CD14-positive monocyte (primary cell): Measurements from ENCODE around the gene TENT4B. TPM values are rescaled to one million over a fixed set of nuclear protein-coding genes. Genes with fewer than 3 reads are reported as not detected.

Experiments used
- DNase-seq, 3 donors: peaks; one replicate each; pipeline ENCODE4 v3.0.0-alpha.2; 2011 to 2022
- H2AFZ ChIP-seq: 2 replicates; pipeline ENCODE4 v1.6.0; 2012; ENCODE audit warnings: mild to moderate bottlenecking, low read depth, low read length, inconsistent platforms; ENCODE audit not compliant: insufficient read depth, poor library complexity, severe bottlenecking
- H3K27ac ChIP-seq, 2 donors: 1 replicate in 1 of 2; 2 replicates in 1 of 2; pipeline ENCODE4 v1.5.1; 2012 to 2013; ENCODE audit warnings: low read length in 2 of 2, control low read depth in 1 of 2, inconsistent platforms in 1 of 2, low read depth in 1 of 2, mild to moderate bottlenecking in 1 of 2
- H3K27me3 ChIP-seq, 2 donors: one replicate each; pipeline versions ENCODE4 v1.6.0 to v1.6.1; 2011 to 2013; ENCODE audit warnings: low read length in 2 of 2; ENCODE audit not compliant: control insufficient read depth in 2 of 2, insufficient read depth in 2 of 2
- H3K36me3 ChIP-seq, 2 donors: replicated peaks in 1 of 2; 1 replicate in 1 of 2; 2 replicates in 1 of 2; pipeline versions ENCODE4 v1.5.1 to v1.6.1; 2012 to 2013; ENCODE audit warnings: low read length in 2 of 2, control low read depth in 1 of 2, inconsistent platforms in 1 of 2, mild to moderate bottlenecking in 1 of 2; ENCODE audit not compliant: insufficient read depth in 2 of 2, control insufficient read depth in 1 of 2
- H3K4me1 ChIP-seq, 2 donors: 1 replicate in 1 of 2; 2 replicates in 1 of 2; pipeline versions ENCODE4 v1.5.1 to v1.6.1; 2012 to 2013; ENCODE audit warnings: low read length in 2 of 2, control low read depth in 1 of 2, inconsistent platforms in 1 of 2, mild to moderate bottlenecking in 1 of 2, moderate library complexity in 1 of 2; ENCODE audit not compliant: insufficient read depth in 2 of 2, control insufficient read depth in 1 of 2
- H3K4me2 ChIP-seq: replicated peaks from 2 replicates; pipeline ENCODE3; 2012; ENCODE audit warnings: low read length, moderate library complexity, mild to moderate bottlenecking; ENCODE audit not compliant: poor library complexity, severe bottlenecking; ENCODE audit errors: extremely low read depth
- H3K4me3 ChIP-seq, 3 experiments: fragments of 200-600 bp in 1 of 3; sonication (generic) in 1 of 3; replicated peaks in 1 of 3; 1 replicate in 2 of 3; 2 replicates in 1 of 3; pipeline ENCODE4 v1.5.1; 2011 to 2013; ENCODE audit warnings: low read length in 3 of 3, mild to moderate bottlenecking in 3 of 3, control low read depth in 2 of 3, low read depth in 2 of 3, inconsistent platforms in 1 of 3, moderate library complexity in 1 of 3
- H3K79me2 ChIP-seq: 2 replicates; pipeline ENCODE4 v1.6.0; 2012; ENCODE audit warnings: mild to moderate bottlenecking, control low read depth, inconsistent platforms, low read length, moderate library complexity; ENCODE audit not compliant: insufficient read depth
- H3K9ac ChIP-seq: 2 replicates; pipeline ENCODE4 v1.6.0; 2017; ENCODE audit warnings: low read length, mild to moderate bottlenecking; ENCODE audit not compliant: insufficient read depth, poor library complexity, severe bottlenecking
- H3K9me3 ChIP-seq, 2 donors: replicated peaks in 1 of 2; 1 replicate in 1 of 2; 2 replicates in 1 of 2; pipeline versions ENCODE4 v1.5.1 to v1.6.1; 2012 to 2013; ENCODE audit warnings: low read length in 2 of 2, control low read depth in 1 of 2; ENCODE audit not compliant: control insufficient read depth in 1 of 2, insufficient read depth in 1 of 2
- H4K20me1 ChIP-seq: 2 replicates; pipeline ENCODE4 v1.6.0; 2012; ENCODE audit warnings: mild to moderate bottlenecking, low read length, control low read depth, moderate library complexity; ENCODE audit not compliant: insufficient read depth
- H3K27ac Mint-ChIP-seq, 7 donors: one replicate each; pipeline ENCODE4 v1.8.0; 2020; ENCODE audit warnings: mild to moderate bottlenecking in 7 of 7, mixed read lengths in 7 of 7, moderate library complexity in 6 of 7, inconsistent platforms in 2 of 7
- H3K27me3 Mint-ChIP-seq, 3 donors: one replicate each; pipeline ENCODE4 v1.8.0; 2021 to 2022; ENCODE audit warnings: low read depth in 3 of 3, mild to moderate bottlenecking in 3 of 3, mixed read lengths in 3 of 3, moderate library complexity in 3 of 3, inconsistent platforms in 1 of 3
- H3K36me3 Mint-ChIP-seq, 2 donors: one replicate each; pipeline ENCODE4 v1.8.0; 2020; ENCODE audit warnings: mixed read lengths in 2 of 2, inconsistent platforms in 1 of 2, mild to moderate bottlenecking in 1 of 2
- H3K4me1 Mint-ChIP-seq: one replicate; pipeline ENCODE4 v1.8.0; 2020; ENCODE audit warnings: mild to moderate bottlenecking, mixed read lengths
- H3K4me3 Mint-ChIP-seq, 2 donors: one replicate each; pipeline ENCODE4 v1.8.0; 2020; ENCODE audit warnings: mild to moderate bottlenecking in 2 of 2, mixed read lengths in 2 of 2, moderate library complexity in 1 of 2
- H3K9me3 Mint-ChIP-seq, 7 donors: one replicate each; pipeline ENCODE4 v1.8.0; 2020 to 2022; ENCODE audit warnings: mixed read lengths in 7 of 7, mild to moderate bottlenecking in 6 of 7, moderate library complexity in 6 of 7, inconsistent platforms in 2 of 7
- WGBS: methylation state at CpG from one replicate; pipeline ENCODE4 v1.1.5; 2013; ENCODE audit warnings: missing lambda C conversion rate; ENCODE audit not compliant: insufficient coverage; 5-methylcytosine and 5-hydroxymethylcytosine counted together
- intact Hi-C, 2 donors: fragments of 100-400 bp; cut with micrococcal nuclease; formaldehyde crosslinking; loops; one replicate each; pipeline versions ENCODE4 v1.15.0 to v1.15.1; 2023
- polyA plus RNA-seq, 3 donors: library from polyadenylated mRNA; depleted of rRNA in 1 of 3; unstranded in 2 of 3; stranded (reverse) in 1 of 3; fragments of 300-500 nt in 2 of 3; fragments of >200 nt in 1 of 3; fragmentation: Illumina TruSeq in 2 of 3; gene quantifications; 1 replicate in 2 of 3; 2 replicates in 1 of 3; pipeline ENCODE4 v1.2.3, GENCODE V29; 2012 to 2021
- TF ChIP-seq, protein P1 (sequence below): fragments of 200-600 bp; IDR thresholded peaks from one replicate; pipeline ENCODE4 v1.8.0; 2022; ENCODE audit warnings: antibody characterized with exemption, mild to moderate bottlenecking

TENT4B gene
- polyA plus RNA-seq, 3 donors, result 1.4 to 9.0 (median 1.7) TPM

DNA sequence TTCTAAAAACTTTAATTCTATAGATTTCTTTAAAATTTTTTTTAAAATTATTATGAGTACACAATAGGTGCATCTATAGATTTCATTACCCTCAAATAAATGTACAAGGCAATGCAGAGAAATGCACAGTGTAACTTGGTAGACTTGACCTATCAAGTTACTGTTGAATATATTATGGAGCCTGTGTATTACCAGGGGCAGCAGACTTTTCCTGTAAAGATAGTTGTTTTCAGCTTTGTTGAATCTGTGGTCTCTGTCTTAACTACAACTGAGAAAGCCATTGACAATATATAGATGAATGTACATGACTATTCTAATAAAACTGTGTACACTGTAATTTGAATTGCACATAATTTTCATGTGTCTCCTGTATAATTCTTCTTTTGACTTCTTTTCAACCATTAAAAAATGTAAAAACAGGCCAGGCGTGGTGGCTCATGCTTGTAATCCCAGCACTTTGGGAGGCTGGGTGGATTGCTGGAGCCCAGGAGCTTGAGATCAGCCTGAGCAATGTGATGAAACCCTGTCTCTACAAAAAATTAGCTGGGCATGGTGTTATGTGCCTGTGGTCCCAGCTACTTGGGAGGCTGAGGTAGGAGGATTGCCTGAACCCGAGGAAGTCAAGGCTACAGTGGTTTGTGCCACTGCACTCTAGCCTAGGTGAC lies 39.4 kb downstream of the TENT4B start:
- H3K79me2 ChIP-seq, result peaks cover 93% of the 10 kb centered on the region
- H3K9me3 ChIP-seq, result no peaks in the 10 kb centered on the region
- H3K36me3 ChIP-seq, result no peaks in the 10 kb centered on the region
- no peak overlapping the region for H3K27ac ChIP-seq
- no peak overlapping the region for H3K4me3 ChIP-seq
- Mint-ChIP-seq H3K27ac (peak overlapping the region in 2 of 7 donors; percentile 34 to 57), H3K4me3 (no peak overlapping the region), H3K9me3 (peaks cover 0 to 3% (median 0%) of the 10 kb centered on the region in 7 donors), H3K4me1 (peaks cover 43% of the 10 kb centered on the region), H3K36me3 (peaks cover 5 to 7% of the 10 kb centered on the region in 2 donors), H3K27me3 (no peaks in the 10 kb centered on the region)
- H3K4me1 ChIP-seq, result peaks cover 11 to 24% of the 10 kb centered on the region in 2 donors
- H3K27me3 ChIP-seq, result no peaks in the 10 kb centered on the region
- DNase-seq, result no peak
- TF ChIP-seq, protein P1, sequence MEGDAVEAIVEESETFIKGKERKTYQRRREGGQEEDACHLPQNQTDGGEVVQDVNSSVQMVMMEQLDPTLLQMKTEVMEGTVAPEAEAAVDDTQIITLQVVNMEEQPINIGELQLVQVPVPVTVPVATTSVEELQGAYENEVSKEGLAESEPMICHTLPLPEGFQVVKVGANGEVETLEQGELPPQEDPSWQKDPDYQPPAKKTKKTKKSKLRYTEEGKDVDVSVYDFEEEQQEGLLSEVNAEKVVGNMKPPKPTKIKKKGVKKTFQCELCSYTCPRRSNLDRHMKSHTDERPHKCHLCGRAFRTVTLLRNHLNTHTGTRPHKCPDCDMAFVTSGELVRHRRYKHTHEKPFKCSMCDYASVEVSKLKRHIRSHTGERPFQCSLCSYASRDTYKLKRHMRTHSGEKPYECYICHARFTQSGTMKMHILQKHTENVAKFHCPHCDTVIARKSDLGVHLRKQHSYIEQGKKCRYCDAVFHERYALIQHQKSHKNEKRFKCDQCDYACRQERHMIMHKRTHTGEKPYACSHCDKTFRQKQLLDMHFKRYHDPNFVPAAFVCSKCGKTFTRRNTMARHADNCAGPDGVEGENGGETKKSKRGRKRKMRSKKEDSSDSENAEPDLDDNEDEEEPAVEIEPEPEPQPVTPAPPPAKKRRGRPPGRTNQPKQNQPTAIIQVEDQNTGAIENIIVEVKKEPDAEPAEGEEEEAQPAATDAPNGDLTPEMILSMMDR, result no peak
- no peak overlapping the region for H2AFZ ChIP-seq
- 95% methylated on average over 2 of the region's 2 CpGs for WGBS
- H3K4me2 ChIP-seq, result no peak overlapping the region
- intact Hi-C loops, result no loop called here
- no peak overlapping the region for H3K9ac ChIP-seq
- peaks cover 98% of the 10 kb centered on the region for H4K20me1 ChIP-seq

DNA sequence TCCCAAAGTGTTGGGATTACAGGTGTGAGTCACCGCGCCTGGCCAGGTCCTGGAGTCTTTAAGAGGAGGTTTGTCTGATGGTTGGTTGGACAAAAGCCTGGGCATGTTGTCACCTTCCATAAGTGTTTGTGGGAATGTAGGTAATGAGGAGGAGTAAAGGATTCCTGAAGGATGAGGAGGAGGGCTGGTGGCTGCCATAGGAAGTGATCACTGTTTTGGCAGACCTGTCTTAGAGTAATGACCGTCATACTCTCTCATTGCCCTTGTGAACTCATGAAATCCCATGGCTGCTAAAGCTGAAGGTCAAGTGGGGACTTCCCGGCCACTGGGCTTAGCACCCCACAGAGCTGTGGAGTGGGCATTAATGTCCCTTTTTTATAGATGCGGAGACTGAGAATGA lies 40.5 kb downstream of the TENT4B start:
- Histone ChIP-seq H3K27ac (no peak overlapping the region), H3K27me3 (no peaks in the 10 kb centered on the region), H3K9me3 (no peaks in the 10 kb centered on the region), H3K4me2 (no peak overlapping the region), H2AFZ (no peak overlapping the region), H3K36me3 (no peaks in the 10 kb centered on the region), H3K9ac (no peak overlapping the region), H3K79me2 (peaks cover 93% of the 10 kb centered on the region), H4K20me1 (peaks cover 97% of the 10 kb centered on the region), H3K4me1 (peaks cover 14 to 26% of the 10 kb centered on the region in 2 donors), H3K4me3 (no peak overlapping the region)
- DNase-seq, result no peak
- Mint-ChIP-seq H3K9me3 (peaks cover 0 to 3% (median 0%) of the 10 kb centered on the region in 7 donors), H3K4me1 (peaks cover 49% of the 10 kb centered on the region), H3K4me3 (no peak overlapping the region), H3K27ac (peak overlapping the region in 3 of 7 donors; percentile 0 to 13 (median 6)), H3K27me3 (no peaks in the 10 kb centered on the region), H3K36me3 (peaks cover 6 to 7% of the 10 kb centered on the region in 2 donors)
- intact Hi-C loops, result no loop called here
- TF ChIP-seq, protein P1, result no peak
- 85% methylated on average over 4 of the region's 5 CpGs for WGBS
